K562 (cell line): Measurements from ENCODE around the gene TEKT2. TPM values are rescaled to one million over a fixed set of nuclear protein-coding genes. Genes with fewer than 3 reads are reported as not detected.

Source experiments
- ARNT ChIP-seq, 2 experiments: fragments of 450-650 bp; IDR thresholded peaks; 2 replicates each; pipeline ENCODE4 v1.6.1; 2016; ENCODE audit warnings: mild to moderate bottlenecking in 1 of 2
- ATF1 ChIP-seq, 2 experiments: fragments of 450-650 bp in 1 of 2; IDR thresholded peaks; 2 replicates each; pipeline ENCODE4 v1.6.1; 2016; ENCODE audit warnings: missing compliant biosample characterization in 1 of 2, missing genetic modification characterization in 1 of 2
- BRD9 ChIP-seq: fragments of 450-650 bp; IDR thresholded peaks from 2 replicates; pipeline ENCODE4 v1.6.1; 2018; ENCODE audit warnings: low read depth; ENCODE audit not compliant: partially characterized antibody
- CBFA2T3 ChIP-seq: fragments of 450-650 bp; IDR thresholded peaks from 2 replicates; pipeline ENCODE4 v1.6.1; 2017
- CC2D1A ChIP-seq: fragments of 450-650 bp; IDR thresholded peaks from 2 replicates; pipeline ENCODE4 v1.6.1; 2017; ENCODE audit warnings: mild to moderate bottlenecking
- CHD7 ChIP-seq: fragments of 200-600 bp; sonication (generic); IDR thresholded peaks from one replicate; pipeline ENCODE4 v1.6.1; 2012; ENCODE audit warnings: mild to moderate bottlenecking, low read depth, low read length, inconsistent platforms
- EWSR1 ChIP-seq: fragments of 450-650 bp; IDR thresholded peaks from 2 replicates; pipeline ENCODE4 v1.6.1; 2018; ENCODE audit warnings: borderline replicate concordance, mild to moderate bottlenecking, low read depth, moderate library complexity; ENCODE audit not compliant: partially characterized antibody
- GATA2 ChIP-seq: sonication (generic); formaldehyde crosslinking; IDR thresholded peaks from 2 replicates; pipeline ENCODE4 v1.4.0; 2020; ENCODE audit warnings: mild to moderate bottlenecking, missing genetic modification reagents
- PBX2 ChIP-seq, 2 experiments: IDR thresholded peaks in 1 of 2; conservative IDR thresholded peaks in 1 of 2; 2 replicates each; pipeline ENCODE4 v1.6.1; 2016; ENCODE audit warnings: low read depth in 2 of 2, mild to moderate bottlenecking in 1 of 2, missing compliant biosample characterization in 1 of 2, missing genetic modification characterization in 1 of 2, moderate library complexity in 1 of 2
- SIN3B ChIP-seq: fragments of 450-650 bp; IDR thresholded peaks from 2 replicates; pipeline ENCODE4 v1.6.1; 2017; ENCODE audit warnings: low read depth, mild to moderate bottlenecking, moderate library complexity
- SRF ChIP-seq, 2 experiments: fragments of 250-450, 450-650 bp in 1 of 2; sonication (Bioruptor Pico) in 1 of 2; sonication (generic) in 1 of 2; formaldehyde crosslinking; IDR thresholded peaks; 2 replicates each; pipeline versions ENCODE4 v1.5.0 to v1.5.1; 2020 to 2022; ENCODE audit warnings: mild to moderate bottlenecking in 1 of 2, missing genetic modification reagents in 1 of 2
- ZFP30 ChIP-seq: fragments of 250-450 bp; sonication (Bioruptor Pico); IDR thresholded peaks from 2 replicates; pipeline ENCODE4 v1.8.0; 2022; ENCODE audit warnings: moderate library complexity, mild to moderate bottlenecking, inconsistent platforms, borderline replicate concordance
- ZNF232 ChIP-seq: sonication (generic); formaldehyde crosslinking; IDR thresholded peaks from 2 replicates; pipeline ENCODE4 v1.8.0; 2022; ENCODE audit warnings: mild to moderate bottlenecking, missing genetic modification reagents
- ZNF699 ChIP-seq: fragments of 250-450 bp; sonication (Bioruptor Pico); IDR thresholded peaks from 2 replicates; pipeline ENCODE4 v1.8.0; 2021; ENCODE audit warnings: mild to moderate bottlenecking, moderate library complexity; ENCODE audit not compliant: insufficient replicate concordance
- polyA plus RNA-seq, 8 experiments: library from polyadenylated mRNA; depleted of rRNA in 4 of 8; stranded (reverse) in 5 of 8; unstranded in 3 of 8; fragments of >200 nt; fragmentation: Nextera tagmentation in 2 of 8; fragmentation: Illumina TruSeq in 1 of 8; extraction: Ambion mirVana in 2 of 8; extraction: Trizol in 1 of 8; gene quantifications; 2 replicates each; pipeline versions ENCODE4 v1.2.1 to v1.2.3, GENCODE V29; 2011 to 2014; ENCODE audit warnings: inconsistent platforms in 1 of 8, missing spikeins in 1 of 8
- total RNA-seq, 7 experiments: library from RNA; depleted of rRNA in 6 of 7; stranded (reverse); fragments of >200 nt in 6 of 7; fragmentation: Illumina TruSeq in 2 of 7; extraction: Trizol in 2 of 7; gene quantifications; 2 replicates each; pipeline versions ENCODE4 v1.2.1 to v1.2.3, GENCODE V29; 2011 to 2021; ENCODE audit warnings: low replicate concordance in 1 of 7

The TEKT2 gene
- total and polyA plus RNA-seq, 9 of the 15 experiments (the other 6 are each of a cell fraction or from before 2014, with no cell fraction given) = 0.06 to 0.94 (median 0.30) TPM; not detected in 1

GRCh38 chr1:36099681-36100341 lies 15.9 kb downstream of the TEKT2 start (continued):
- TF ChIP-seq PBX2 (CRISPR knock-in tag; IDR thresholded peaks at IDR 0.05; ENCODE audit: low read depth) (no peak), PBX2 (tag; conservative IDR thresholded peaks at IDR 0.05; ENCODE audit: low read depth) (no peak), SIN3B (no peak), ATF1 (CRISPR knock-in tag; IDR thresholded peaks at IDR 0.05) (no peak), ATF1 (tag; IDR thresholded peaks at IDR 0.05) (peak; percentile 45; the same call in 1 of the 2 replicates), ARNT (IDR thresholded peaks at IDR 0.05) (peak; percentile 31 to 51; a peak in 1 of 4 replicates), CBFA2T3 (no peak), GATA2 (CRISPR knock-in tag) (no peak), BRD9 (peak; percentile 79), ZNF232 (CRISPR knock-in tag) (no peak), CC2D1A (peak; percentile 91), ZNF699 (CRISPR knock-in tag) (no peak), SRF (CRISPR knock-in tag; IDR thresholded peaks at IDR 0.05) (peak in 1 of 2 experiments; percentile 21; a peak in 1 of 4 replicates), ZFP30 (CRISPR knock-in tag) (no peak), CHD7 (no peak), EWSR1 (no peak)
